Measurements from ENCODE around the gene LRP1. TPM values are rescaled to one million over a fixed set of nuclear protein-coding genes. Genes with fewer than 3 reads are reported as not detected.
A peak's percentile ranks its signal among the peaks of the same experiment; 100 is the strongest.

Gene LRP1
- total and polyA plus RNA-seq, 2 experiments from 2014 or later = 47.8 to 76.8 TPM

DNA sequence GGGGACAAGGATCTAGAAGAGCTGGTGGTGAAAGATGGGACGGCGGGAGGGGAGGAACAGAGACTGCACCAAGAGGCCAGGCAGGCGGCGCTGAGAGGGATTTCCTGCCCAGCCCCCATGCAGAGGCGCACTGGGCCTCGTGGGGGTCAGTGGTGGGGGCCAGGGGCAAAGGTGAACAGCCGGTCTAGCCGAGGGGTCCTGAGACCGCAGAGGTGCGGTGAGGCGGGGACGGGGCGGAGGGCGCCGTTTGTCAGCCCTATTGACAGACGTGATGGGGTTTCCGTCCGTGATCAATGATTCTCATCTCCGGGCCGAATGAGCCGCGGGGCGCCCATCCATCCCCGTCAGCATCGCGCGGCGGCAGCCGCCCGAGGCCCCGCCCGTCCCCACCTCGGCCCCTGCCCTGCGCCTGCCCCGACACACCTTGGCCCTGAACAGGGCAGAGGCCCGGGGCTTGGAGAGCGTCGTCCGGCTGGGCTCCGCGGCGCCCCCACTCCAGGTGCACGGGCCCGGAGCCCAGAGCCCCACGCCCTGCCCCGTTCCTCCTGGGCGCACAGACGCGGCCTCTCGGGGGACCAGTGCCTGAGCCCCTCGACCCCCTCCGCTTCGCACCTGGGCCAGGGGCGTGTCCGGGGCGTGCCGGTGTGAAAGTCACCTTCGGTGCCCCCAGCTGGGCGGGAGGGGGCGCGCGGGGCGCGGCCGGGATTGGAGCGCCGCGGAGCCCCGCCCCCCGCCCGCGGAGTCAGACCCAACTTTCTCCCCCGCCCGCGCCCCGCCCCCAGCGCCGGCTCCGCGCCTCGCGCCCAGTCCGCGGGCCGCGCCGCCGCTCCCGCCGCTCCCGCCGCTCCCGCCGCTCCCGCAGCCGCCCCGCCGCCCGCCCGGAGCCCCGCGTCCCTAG is 88.0 kb downstream of the LRP1 start, which contains the start of gene NXPH4:
TSS of gene NXPH4 (plus strand) at position 781 of the 898 bp plus-strand sequence. CDS start 176 bp downstream, outside the sequence.
- Histone ChIP-seq H3K36me3 (replicated peaks; ENCODE audit: insufficient read depth, low read depth) (no peaks in the 10 kb centered on the region), H3K9me3 (ENCODE audit: low read depth) (no peaks in the 10 kb centered on the region), H4K20me1 (ENCODE audit: insufficient read depth, poor library complexity, severe bottlenecking) (no peaks in the 10 kb centered on the region), H3K4me2 (peak within 1 kb of the TSS; percentile 99), H2AFZ (no peak within 1 kb of the TSS), H3K4me3 (peak within 1 kb of the TSS; percentile 27), H3K27me3 (peaks cover 64% of the 10 kb centered on the region), H3K79me2 (no peaks in the 10 kb centered on the region), H3K4me1 (ENCODE audit: insufficient read depth) (peaks cover 41% of the 10 kb centered on the region), H3K9me2 (replicated peaks; ENCODE audit: insufficient read depth) (no peaks in the 10 kb centered on the region), H3K27ac (no peak within 1 kb of the TSS)
- WGBS (ENCODE audit: low lambda C conversion rate, missing lambda C conversion rate) = 4% methylated on average over 16 of the region's 102 CpGs
- peak; percentile 57 for DNase-seq (ENCODE audit: low spot score)
- TF ChIP-seq EZH2phosphoT487 (IDR thresholded peaks at IDR 0.05; ENCODE audit: low read depth, severe bottlenecking, unreplicated experiment) (no peak), EZH2 (IDR thresholded peaks at IDR 0.05; ENCODE audit: borderline replicate concordance) (no peak)
- TF ChIP-seq, protein P1, sequence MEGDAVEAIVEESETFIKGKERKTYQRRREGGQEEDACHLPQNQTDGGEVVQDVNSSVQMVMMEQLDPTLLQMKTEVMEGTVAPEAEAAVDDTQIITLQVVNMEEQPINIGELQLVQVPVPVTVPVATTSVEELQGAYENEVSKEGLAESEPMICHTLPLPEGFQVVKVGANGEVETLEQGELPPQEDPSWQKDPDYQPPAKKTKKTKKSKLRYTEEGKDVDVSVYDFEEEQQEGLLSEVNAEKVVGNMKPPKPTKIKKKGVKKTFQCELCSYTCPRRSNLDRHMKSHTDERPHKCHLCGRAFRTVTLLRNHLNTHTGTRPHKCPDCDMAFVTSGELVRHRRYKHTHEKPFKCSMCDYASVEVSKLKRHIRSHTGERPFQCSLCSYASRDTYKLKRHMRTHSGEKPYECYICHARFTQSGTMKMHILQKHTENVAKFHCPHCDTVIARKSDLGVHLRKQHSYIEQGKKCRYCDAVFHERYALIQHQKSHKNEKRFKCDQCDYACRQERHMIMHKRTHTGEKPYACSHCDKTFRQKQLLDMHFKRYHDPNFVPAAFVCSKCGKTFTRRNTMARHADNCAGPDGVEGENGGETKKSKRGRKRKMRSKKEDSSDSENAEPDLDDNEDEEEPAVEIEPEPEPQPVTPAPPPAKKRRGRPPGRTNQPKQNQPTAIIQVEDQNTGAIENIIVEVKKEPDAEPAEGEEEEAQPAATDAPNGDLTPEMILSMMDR (IDR thresholded peaks at IDR 0.05; ENCODE audit: poor library complexity) = no peak

DNA sequence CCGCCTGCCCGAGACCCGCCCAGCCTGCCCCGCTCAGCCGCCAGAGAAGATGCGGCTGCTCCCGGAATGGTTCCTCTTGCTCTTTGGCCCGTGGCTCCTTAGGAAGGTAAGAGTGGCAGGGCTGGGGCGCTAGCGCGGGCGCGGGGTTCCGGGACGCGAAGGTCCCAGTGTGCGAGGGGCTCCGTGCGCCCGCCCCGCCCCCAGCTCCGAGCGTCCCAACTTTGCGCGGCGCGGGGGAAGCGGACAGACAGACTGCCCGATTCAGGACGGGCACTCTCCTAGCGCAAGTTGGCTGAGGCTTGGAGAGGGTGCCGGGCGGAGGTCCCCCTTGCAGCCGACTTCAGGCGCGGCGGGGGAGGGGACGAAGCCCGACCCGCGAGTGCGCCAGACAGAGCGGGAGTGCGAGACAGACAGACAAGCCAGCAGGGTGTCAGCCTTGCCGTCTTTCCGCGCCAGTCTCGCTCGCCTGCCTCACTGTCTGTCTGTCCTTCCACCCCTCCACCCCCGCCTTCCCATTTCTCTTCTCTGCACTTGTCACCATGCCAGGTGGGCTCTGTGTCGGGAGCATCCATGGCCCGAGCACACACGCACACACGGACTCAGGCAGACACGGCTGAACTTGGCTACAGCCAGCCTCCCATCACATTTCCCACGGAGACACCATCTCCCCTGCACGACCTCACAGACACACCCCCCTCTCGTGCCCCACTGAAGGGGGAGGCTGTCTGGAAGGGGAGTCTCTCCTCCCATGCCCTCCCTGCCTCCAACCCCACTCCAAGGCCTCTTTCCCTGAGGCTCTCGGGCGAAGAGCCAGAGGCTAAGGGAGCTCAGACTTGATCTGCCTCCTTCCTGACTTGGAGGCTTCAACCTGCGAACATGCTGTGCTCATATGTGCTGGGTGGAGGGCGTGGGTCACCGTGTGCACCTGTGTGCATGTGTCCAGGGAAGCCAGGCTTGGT is 88.9 kb downstream of the LRP1 start:
- H3K9me3 ChIP-seq (ENCODE audit: low read depth) = no peaks in the 10 kb centered on the region
- no peak for DNase-seq (ENCODE audit: low spot score)
- no peaks in the 10 kb centered on the region for H3K36me3 ChIP-seq (replicated peaks; ENCODE audit: insufficient read depth, low read depth)
- no peaks in the 10 kb centered on the region for H3K9me2 ChIP-seq (replicated peaks; ENCODE audit: insufficient read depth)
- H3K79me2 ChIP-seq = no peaks in the 10 kb centered on the region
- H3K4me2 ChIP-seq = peak overlapping the region; percentile 99
- 4% methylated on average over 57 of the region's 63 CpGs for WGBS (ENCODE audit: low lambda C conversion rate, missing lambda C conversion rate)
- H2AFZ ChIP-seq = no peak overlapping the region
- H3K27me3 ChIP-seq = peaks cover 74% of the 10 kb centered on the region
- no peaks in the 10 kb centered on the region for H4K20me1 ChIP-seq (ENCODE audit: insufficient read depth, poor library complexity, severe bottlenecking)
- no peak overlapping the region for H3K27ac ChIP-seq
- H3K4me1 ChIP-seq (ENCODE audit: insufficient read depth) = peaks cover 41% of the 10 kb centered on the region
- no peak for TF ChIP-seq EZH2phosphoT487 (IDR thresholded peaks at IDR 0.05; ENCODE audit: low read depth, severe bottlenecking, unreplicated experiment)
- TF ChIP-seq, protein P1 (IDR thresholded peaks at IDR 0.05; ENCODE audit: poor library complexity) = no peak
- TF ChIP-seq EZH2 (IDR thresholded peaks at IDR 0.05; ENCODE audit: borderline replicate concordance) = peak; percentile 83
- H3K4me3 ChIP-seq = peak overlapping the region; percentile 27

DNA sequence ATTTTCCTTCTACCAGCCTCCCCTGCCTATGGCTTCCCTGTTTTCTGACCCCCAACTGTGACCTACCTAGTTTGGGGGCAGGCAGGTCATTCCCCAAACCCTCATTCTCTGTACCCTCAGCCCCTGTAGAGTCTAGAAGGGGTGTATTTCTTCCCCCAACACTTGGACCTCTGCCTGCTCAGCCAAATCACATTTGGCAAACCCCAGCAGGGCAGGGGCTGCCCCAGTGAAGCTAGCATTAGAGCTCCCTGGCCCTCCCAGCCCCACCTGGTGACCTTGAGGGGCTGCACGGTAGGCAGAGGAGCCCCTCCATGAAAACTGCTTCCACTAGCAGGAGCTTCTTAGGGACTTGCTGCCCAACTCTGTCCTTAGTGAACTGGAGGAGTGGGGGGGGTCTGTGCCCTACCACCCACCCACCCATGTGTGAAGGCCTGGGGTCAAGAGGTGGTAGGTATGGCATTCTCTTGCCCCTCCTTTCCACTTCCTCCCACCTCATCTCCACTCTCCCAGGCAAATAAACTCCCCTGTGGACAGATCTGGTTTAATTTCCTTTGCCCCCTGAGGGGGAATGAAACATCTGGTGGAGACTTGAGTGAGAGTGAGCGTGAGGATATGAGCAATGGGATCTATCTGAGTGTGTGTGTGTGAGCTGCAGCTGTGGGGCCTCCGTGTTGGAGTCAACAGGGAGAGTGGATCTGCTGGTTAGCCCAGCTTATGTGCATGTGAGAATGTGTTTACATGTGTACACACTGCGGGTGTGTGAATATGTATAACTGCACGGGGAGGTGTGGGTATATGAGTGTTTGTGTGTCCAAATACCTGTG is 90.0 kb downstream of the LRP1 start:
- 56% methylated on average over 5 of the region's 5 CpGs for WGBS (ENCODE audit: low lambda C conversion rate, missing lambda C conversion rate)

More for the DNA sequence above, 90.0 kb downstream of the LRP1 start:
- Histone ChIP-seq H4K20me1 (ENCODE audit: insufficient read depth, poor library complexity, severe bottlenecking) (no peaks in the 10 kb centered on the region), H3K27me3 (peaks cover 84% of the 10 kb centered on the region), H3K4me1 (ENCODE audit: insufficient read depth) (peaks cover 41% of the 10 kb centered on the region), H3K79me2 (no peaks in the 10 kb centered on the region), H3K9me2 (replicated peaks; ENCODE audit: insufficient read depth) (no peaks in the 10 kb centered on the region), H3K4me2 (peak overlapping the region; percentile 99), H3K36me3 (replicated peaks; ENCODE audit: insufficient read depth, low read depth) (no peaks in the 10 kb centered on the region), H2AFZ (no peak overlapping the region), H3K9me3 (ENCODE audit: low read depth) (no peaks in the 10 kb centered on the region), H3K4me3 (no peak overlapping the region), H3K27ac (no peak overlapping the region)
- no peak for DNase-seq (ENCODE audit: low spot score)
- TF ChIP-seq EZH2phosphoT487 (IDR thresholded peaks at IDR 0.05; ENCODE audit: low read depth, severe bottlenecking, unreplicated experiment) (no peak), EZH2 (IDR thresholded peaks at IDR 0.05; ENCODE audit: borderline replicate concordance) (no peak)
- TF ChIP-seq, protein P1 (IDR thresholded peaks at IDR 0.05; ENCODE audit: poor library complexity) = no peak
